GM12874 (cell line): ENCODE data around the gene PARN.

Experiments used
- TF ChIP-seq, protein P1 (sequence below): IDR thresholded peaks from 2 replicates; pipeline ENCODE4 v1.5.1; 2011; ENCODE audit warnings: low read depth, mild to moderate bottlenecking, control low read depth, low read length, moderate library complexity; ENCODE audit not compliant: insufficient read depth

The PARN gene

DNA sequence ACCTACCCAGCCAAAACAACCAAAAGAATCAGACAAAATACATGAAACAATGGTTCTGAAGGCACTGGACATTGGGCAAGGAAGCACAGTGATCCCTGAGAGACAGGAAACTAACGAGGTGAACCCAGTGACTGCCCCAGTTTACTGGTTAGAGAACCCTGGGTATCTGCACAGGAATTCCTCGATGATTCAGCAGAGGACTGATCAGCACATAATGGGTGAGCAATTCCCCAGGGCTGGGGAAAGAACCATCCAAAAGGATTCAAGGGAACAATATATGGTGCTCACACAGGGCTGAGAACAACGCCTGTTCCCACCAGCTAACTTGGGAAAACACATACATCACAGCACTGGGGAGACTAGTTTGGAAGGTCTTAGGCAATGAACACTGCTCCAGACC, 167.2 kb downstream of the PARN start:
- TF ChIP-seq, protein P1, sequence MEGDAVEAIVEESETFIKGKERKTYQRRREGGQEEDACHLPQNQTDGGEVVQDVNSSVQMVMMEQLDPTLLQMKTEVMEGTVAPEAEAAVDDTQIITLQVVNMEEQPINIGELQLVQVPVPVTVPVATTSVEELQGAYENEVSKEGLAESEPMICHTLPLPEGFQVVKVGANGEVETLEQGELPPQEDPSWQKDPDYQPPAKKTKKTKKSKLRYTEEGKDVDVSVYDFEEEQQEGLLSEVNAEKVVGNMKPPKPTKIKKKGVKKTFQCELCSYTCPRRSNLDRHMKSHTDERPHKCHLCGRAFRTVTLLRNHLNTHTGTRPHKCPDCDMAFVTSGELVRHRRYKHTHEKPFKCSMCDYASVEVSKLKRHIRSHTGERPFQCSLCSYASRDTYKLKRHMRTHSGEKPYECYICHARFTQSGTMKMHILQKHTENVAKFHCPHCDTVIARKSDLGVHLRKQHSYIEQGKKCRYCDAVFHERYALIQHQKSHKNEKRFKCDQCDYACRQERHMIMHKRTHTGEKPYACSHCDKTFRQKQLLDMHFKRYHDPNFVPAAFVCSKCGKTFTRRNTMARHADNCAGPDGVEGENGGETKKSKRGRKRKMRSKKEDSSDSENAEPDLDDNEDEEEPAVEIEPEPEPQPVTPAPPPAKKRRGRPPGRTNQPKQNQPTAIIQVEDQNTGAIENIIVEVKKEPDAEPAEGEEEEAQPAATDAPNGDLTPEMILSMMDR: no peak

DNA sequence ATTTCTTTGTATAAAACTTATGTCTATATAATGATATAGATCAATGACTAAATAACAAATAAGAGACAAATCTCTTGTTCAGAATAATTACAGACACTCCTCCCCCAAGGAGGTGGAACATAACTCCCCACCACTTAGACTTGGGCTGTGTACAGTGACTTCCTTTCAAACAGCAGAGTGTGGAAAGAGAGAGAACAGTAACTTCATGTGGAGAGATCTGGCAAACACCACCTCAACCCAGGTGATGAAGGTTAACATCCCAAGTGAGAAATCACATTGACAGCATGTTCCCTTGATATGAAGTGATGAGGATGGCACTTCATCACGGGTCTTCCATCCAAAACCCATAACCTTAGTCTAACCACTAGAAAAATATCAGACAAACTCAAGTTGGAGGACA, 169.3 kb downstream of the PARN start:
- TF ChIP-seq, protein P1: no peak

DNA sequence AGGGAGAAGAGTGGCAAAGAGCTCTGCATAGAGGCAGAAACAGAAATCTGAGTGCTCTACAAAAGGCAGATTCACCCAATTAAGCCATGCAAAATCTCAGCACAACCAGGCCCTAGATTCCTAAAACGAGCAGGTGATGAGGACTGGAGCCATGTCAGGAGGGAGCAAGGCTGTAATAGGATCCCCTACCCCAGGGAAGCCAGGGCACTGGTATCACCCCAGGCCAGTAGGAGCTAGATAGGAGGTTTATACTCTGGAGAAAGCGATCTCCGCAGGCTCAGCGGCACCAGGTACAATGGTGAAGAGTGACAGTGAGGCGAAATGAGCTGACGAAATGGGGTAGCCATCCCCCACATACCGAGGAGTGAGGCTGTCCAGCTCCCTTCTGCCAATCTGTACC, 171.5 kb downstream of the PARN start:
- TF ChIP-seq, protein P1: no peak

DNA sequence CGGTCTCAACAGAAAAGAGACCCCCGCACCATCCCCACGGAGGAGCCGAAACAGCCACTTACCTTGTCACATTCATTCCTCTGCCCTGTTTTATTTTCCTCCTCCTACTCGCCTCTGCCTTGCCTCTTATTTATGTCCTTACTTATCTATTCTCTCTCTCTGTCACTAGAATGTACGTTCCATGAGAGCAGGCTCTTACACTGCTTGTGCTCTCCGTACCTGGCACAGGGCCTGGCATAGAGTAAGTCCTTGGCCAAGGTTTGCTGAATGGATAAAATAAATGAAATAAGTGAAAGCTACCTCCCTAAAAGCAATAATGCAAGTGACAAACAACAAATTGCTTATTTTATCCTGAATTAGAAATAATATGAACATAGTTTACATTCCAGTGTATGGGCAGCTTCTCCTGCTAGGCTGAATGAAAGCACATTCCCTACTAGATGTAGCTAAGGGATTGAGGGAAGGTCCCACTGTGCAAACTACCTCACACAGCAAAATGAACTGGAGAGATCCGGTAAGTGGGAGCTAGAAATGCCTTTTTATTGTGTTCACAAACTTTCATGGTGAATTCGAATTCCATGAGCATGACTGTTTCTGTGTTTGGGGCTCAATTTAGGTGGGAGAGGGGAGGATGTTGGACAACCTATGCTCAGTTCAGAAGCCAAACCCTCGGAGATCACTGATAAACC, 173.1 kb downstream of the PARN start:
- TF ChIP-seq, protein P1: no peak

DNA sequence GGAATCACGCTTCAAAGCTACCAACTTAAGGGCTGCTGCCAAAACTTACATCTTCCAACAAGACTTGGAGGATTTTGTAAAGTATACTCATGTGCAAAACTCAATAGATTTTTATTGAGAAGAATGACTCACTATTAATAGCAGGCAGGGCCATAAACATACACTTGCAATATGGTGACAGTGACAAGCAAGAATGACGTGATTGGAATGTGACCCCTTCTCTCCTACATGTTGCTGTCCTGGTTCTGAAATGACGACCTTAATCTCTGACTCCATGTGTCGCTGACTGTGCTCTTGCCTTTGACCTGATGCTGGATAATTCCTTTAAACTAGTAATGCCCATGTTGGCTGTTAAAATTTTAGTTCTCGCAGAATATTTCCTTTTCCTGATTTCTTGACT, 174.5 kb downstream of the PARN start:
- TF ChIP-seq, protein P1: no peak

DNA sequence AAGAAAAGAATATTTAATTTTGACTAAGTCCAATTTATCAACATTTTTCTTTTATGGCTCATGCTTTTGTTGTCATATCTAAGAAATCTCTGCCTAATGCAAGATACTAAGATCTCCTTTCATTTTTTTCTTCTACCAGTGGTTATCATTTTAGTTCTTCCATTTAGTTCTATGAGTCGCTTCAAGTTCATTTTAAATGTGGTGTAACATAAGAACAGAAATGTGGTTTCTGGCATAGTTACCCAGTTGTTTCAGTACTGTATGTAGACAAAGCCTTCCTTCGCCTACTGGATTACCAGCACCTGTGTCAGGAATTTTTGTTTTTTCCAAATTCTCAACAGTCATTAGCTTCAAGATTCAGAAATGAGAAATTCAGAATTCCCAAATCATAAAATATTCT, 175.7 kb downstream of the PARN start:
- TF ChIP-seq, protein P1: no peak

DNA sequence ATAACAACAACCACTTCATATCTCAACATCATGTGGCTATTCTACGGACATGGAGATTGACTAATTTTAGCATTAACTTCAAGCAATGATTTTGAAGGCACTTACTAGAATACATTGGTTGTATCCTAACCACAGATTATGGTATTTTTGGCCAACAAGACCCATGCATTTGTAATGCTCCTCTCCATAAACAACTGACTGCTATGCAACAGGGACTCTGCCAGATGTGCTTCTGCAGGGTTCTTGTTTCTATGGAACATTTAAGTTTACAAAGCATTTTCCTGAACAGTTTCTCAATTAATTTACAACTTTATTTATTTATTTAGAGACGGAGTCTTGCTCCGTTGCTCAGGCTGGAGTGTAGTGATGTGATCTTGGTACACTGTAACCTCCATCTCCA, 178.0 kb downstream of the PARN start:
- TF ChIP-seq, protein P1: no peak

DNA sequence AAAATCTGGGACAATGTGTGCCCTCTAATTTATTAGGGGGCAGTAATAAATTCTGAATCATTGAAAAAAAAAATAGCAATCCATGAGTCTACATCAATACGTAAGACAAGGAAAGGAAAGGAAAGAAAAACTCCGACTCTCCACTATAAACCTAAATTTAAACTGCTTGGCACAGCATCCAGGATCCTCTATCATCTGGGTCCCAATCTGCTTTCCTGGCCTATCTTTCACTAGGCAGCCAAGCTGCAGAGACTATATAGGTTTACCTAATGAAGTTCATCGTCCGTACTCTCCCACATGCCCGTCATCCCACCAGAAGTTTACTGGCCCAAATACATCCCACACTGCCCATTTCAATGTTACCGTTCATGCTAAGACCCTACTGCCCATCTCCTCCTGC, 179.2 kb downstream of the PARN start:
- TF ChIP-seq, protein P1: no peak
